ENCODE data around the gene WHAMM.
"Not testable (repeated sequence)": the region's sequence is repeated elsewhere in the genome, so short reads cannot be mapped to it uniquely, and the experiment has no call there.

WHAMM gene

DNA sequence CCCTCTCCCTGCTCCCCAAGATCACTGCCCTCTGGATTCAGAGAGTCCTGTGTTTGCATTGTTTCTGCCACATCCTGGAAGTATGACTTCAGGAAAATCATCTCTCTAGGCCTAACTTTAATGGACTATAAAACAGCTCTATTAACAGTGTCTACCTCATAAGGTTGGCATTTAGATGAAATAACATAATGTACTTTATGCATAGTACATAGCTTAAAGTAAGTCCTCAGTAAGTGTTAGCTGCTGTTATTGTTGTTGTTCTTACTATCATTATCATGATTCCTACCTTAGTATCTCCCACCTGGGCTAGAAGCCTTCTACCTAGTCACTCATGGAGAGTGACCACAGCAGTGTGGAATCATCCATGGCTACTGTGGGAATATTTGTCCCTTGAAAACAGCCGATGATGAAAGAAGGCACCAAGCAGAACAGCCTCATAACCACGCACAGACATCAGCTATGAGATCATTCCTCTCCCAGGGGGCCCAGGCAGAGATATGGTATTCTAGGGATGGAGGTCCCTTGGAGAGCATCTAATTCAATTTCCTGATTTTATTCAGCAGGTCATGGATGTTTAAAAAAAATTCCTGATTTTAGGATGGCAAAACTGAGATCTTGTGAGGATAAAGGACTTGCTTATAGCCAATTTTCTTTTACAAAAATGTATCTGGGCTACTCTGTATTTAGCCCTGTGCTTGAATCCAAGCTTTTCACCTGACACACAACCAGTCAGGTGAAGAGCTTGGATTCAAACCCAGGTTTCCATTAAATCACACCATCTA, 5.4 kb upstream of the WHAMM start:
- DNase-seq = no peak

DNA sequence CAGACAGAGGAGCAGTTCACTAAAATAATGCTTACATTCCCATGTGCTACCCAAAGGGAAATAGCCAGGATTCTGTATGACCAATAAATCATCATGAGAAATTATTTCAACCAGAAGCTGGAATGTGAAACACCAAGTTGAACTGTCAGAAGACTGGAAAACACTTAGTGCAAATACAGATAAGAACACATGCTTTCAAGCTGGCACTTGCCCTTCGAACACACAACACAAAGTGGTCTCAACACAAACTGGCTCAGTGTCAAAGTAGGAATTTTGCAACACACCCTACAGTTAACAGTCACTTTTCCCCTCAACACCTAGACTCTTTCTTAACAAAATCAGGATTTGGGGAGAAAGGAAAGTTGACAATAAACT, 4.9 kb upstream of the WHAMM start:
- no peak for DNase-seq

DNA sequence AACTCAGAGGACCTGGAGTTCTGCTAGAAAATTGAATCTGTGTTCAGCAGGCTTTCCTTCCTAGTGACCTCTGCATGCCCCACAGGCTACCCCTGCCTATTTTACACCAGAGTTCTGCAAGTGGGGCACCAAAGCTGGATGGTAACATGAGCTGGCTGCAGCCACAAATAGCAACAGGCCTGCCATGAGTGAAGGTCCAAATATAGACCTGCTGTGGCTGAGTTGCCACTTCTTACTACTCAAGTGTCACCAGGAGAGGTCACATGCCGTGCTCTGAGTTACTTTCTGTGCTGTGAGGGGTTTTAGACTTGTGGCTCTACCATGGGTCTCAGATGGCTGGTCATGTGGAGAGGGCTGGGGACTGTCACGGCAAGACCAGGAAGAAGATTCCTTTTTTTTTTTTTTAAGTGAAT, 3.4 kb upstream of the WHAMM start, which contains the start of gene FSD2:
Gene FSD2 (minus strand): TSS at position 76 of the 413 bp plus-strand sequence. CDS start 18,679 bp downstream, outside the sequence.
- DNase-seq = no peak

DNA sequence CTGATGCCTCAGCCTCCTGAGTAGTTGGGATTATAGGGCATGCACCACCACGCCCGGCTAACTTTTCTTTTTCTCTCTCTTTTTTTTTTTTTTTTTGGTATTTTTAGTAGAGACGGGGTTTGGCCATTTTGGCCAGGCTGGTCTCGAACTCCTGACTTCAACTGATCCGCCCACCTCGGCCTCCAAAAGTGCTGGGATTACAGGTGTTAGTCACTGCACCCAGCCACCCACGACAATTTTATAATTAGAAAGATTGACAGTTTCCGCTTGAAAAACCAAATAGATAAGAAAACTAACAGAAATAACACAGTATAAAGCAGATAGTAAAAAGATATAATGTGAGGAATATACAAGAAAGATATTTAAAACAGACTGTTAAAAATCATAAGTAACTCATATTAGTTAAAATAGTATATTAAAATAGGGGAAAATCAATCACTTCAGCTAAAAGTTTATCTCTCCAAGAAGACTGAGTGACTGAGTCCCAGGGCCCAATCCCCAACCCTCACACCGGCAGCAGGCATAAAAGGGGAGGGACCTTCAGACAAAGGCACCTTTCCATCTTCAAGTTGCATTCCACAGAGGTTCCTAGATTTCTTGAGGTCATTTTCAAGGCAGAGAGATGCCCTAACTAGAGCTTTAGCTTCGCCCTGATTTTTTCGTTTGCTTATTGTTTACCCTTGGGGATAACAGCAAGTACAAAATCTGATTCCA, 1.4 kb upstream of the WHAMM start:
- DNase-seq = no peak

DNA sequence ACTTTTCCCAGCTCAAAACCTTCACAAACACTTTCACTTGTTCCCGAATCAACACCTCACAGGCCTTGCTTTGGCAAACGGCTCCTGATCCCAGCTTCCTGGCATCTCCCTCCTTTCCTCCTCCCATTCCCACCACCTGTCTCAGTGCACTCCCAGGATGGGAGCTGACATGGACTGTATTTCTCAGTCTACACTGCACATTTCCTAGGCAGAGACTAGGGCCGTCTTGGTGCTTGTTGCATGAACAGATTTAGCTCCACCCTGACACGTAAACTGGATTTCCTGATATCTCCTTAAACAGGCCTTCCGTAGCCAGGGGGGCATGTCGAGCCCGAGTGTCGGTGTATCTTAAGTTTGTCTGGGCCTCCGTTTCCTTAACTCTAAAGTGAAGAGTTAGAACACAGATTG, 790 bp upstream of the WHAMM start:
- DNase-seq = no peak

DNA sequence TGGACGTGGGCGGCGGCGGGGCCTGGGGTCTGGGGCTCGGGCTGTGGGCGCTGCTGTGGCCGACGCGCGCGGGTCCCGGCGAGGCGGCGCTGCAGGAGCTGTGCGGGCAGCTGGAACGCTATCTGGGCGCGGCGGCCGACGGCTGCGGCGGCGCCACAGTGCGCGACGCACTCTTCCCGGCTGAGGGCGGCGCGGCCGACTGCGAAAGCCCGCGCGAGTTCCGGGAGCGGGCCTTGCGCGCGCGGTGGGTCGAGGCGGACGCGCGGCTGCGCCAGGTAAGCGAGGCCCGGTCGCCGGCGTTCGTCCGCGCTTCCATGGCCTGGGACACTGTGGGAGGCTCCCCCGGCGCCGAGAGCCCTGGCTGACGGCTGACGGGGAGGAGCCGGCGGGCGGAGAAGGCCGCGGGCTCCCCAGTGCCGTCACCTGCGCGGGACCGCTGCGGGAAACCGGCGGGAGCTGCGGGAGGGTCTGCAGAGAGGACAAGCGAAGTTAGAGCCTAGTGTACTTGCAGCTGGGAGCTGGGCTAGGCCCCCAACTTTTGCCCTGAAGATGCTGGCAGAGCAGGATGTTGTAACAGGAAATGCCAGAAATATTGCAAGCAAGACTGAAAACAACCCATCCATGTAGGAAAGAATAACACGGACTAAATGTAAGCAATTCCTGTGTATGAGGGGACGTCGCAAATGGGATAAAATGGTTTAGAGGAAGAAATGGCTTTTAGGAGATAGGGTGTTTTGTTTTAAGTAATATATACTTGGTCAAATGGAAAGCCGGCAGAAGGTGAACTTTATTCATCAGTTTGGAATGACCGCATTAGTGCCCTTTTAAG, 847 bp downstream of the WHAMM start:
- DNase-seq = no peak

GRCh38 chr15:82810890-82811426, 1.5 kb downstream of the WHAMM start:
- no peak for DNase-seq

DNA sequence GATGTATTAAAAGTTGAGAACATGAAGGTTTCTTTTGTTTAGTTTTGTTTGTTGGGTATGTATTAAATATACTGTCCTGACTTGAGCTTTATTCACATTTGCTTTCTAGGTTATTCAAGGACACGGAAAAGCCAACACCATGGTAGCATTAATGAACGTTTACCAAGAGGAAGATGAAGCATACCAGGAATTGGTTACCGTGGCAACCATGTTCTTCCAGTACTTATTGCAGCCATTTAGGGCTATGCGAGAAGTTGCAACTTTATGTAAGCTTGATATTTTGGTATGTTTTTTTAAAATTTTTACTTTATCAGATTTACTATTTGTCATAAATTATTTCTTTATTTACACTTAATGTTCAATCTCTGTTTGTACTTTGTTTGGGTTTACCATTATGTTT, 3.6 kb downstream of the WHAMM start:
- DNase-seq = no peak

DNA sequence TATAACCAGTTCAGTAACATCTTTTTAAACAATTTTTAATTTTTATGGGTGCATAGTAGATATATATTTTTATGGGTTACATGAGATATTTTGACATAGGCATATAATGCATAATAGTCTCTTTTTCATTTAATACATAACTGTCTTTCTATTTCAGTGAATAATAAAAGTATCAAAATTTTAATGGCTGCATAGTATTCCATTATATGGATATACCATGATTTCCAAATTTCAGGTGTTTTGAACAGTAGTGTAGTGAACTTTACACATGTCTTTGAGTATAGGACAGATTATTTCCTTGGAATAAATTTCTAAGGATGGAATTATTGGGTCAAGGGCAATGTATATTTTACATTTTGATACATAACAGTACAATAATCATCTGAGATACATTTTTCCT, 10.7 kb downstream of the WHAMM start:
- no peak for DNase-seq

DNA sequence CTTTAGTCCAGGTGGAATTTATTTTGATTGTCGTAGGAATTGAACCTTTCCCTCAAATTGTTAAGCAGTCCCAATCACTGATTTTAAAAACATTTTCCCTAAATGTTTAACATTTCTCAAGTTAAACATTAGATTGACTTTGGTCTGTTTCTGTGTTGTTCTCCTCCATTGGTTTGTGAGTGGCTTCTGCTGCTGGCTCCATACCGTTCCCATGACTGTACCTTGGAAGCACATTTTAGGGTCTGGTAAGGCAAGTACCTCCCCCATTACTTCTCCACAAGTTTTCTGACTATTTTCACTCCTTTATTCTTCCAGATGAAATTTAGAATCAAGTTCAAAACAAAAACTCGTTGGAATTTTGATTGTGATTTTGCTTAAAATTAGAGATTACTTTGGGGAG, 12.0 kb downstream of the WHAMM start:
- not testable (repeated sequence) for DNase-seq

- DNase-seq = not testable (repeated sequence)
Observed at GRCh38 chr15:82821851-82822250, 12.4 kb downstream of the WHAMM start.

DNA sequence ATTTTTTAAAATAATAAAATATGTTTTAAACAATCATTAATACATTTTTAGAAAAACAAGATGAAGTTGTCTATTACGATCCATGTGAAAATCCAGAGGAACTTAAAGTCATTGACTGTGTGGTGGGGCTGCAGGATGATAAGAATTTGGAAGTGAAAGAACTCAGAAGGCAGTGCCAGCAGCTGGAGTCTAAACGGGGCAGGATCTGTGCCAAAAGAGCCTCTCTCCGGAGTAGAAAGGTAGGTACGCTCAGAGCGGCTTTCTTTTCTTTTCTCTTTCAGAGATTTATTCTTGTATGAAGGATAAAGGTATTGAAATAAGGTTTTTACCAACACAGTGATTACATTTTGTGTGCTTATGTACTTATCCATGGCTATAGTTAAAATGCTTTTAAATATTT, 13.6 kb downstream of the WHAMM start:
- no peak for DNase-seq

DNA sequence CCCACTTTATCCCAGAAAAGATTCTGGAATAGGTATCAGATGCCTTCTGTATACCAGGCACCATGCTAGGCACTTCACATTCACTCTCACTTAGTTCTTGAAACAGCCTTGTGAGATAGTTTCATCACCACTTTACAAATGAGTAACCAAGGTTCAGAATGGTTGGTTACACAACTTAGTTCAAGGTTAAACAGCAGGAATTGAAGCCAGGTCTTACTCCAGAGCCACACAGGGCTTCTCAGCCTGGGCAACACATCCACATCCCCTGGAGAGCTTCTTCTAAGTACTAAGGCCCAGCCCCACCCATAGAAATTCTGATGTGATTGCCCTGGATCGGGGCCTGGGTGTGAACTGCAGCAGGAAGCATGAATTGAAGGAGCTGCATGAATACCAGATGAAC, 18.6 kb downstream of the WHAMM start:
- DNase-seq = no peak

GRCh38 chr15:82829234-82829633, 19.8 kb downstream of the WHAMM start:
- DNase-seq = no peak

DNA sequence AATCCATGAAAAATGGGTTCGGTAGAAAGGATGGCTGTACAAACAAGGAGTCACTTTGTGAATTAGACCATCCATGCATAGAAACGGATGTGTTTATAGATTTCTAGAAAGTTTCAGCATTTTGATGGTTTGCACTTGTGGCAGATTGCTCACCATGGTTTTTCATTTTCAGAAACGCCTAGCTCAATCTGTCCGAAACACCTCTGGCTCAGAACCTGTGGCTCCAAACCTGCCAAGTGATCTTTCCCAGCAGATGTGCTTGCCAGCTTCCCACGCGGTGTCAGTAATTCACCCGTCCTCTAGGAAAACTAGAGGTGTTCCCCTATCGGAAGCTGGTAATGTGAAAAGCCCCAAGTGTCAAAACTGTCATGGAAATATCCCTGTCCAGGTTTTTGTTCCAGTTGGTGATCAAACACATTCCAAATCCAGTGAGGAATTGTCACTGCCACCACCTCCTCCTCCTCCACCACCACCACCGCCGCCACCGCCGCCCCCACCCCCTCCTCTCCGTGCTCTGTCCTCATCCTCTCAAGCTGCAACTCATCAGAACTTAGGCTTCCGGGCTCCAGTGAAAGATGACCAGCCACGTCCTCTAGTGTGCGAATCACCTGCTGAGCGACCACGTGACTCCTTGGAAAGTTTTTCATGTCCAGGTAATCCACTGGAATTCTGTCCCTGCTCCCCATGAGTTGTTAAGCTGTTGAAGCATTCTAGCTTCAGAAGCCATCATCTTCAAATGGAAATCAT, 21.2 kb downstream of the WHAMM start:
- DNase-seq = no peak

DNA sequence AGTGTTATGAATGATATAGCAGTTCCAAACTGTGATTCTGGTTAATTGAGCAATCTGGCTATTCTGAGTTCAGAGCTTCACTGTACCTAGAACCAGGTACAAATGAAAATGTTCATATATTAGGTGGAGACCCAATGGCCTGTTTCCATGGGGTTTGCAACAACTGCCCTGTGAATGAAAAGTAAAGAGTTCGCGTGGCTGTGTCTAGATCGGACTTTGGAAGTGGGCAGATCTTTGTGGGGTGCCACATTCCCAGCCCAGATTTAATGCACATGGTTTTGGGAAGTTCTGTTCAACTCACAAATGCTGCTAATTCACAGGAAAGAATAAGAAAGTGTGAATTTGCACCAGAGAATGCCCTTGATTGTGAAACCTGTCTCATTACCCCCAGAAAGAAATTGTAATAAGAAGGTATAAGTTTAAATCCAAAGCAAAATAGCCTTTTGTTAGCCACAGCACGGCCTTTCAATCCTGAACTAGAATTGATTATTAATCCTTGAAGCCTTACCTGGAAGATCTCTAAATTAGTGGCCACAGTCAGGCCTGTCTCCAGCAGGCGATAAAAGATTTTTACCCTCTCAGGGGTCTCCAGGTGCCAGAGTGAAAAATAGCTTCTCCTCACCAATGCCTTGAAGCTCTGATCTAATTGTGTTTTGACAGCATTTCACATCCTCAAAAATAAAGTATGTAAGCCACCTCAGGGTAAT, 22.6 kb downstream of the WHAMM start:
- no peak for DNase-seq

DNA sequence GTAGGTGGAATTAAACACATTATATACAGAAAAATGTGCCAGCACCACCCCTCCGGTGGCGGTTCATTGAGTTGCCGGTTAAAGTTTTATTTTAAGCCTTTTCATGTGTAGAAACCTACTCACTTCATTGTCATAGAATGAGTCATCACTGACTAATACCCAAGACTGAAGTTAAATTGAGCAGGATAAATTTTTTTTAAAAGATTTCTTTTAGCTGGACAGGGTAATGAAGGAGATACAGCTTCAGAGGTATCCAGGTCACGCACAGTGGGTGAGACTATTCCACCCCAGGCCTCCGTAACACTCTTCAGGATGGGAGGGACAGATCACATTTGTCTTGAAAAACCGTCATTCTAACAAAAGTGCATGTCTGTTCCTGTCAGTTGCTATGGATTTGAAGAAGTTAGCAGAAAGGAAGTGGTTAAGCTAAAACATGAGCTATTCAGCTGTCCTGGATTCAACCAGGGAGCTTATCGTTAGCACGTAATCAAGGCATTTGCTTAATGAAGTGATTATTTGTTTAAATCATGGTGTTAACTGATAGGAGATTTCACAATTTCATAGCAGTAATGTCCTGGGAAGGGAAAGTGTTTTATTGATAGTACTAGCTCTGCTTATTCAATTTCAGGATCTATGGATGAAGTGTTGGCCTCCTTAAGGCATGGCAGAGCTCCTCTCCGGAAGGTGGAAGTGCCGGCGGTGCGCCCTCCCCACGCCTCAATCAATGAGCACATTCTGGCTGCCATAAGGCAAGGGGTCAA, 23.4 kb downstream of the WHAMM start:
- no peak for DNase-seq

DNA sequence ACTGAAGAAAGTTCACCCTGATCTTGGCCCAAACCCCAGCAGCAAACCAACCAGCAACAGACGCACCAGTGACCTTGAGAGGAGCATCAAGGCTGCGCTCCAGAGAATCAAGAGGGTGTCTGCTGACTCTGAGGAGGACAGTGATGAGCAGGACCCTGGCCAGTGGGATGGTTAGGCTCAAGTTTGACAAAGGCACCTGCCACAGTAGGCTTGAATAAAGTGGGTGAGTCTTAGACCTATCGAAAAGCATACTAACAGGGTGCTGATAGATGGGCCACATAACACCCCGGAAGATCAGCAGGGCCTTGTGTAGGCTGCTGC, 23.9 kb downstream of the WHAMM start:
- no peak for DNase-seq

DNA sequence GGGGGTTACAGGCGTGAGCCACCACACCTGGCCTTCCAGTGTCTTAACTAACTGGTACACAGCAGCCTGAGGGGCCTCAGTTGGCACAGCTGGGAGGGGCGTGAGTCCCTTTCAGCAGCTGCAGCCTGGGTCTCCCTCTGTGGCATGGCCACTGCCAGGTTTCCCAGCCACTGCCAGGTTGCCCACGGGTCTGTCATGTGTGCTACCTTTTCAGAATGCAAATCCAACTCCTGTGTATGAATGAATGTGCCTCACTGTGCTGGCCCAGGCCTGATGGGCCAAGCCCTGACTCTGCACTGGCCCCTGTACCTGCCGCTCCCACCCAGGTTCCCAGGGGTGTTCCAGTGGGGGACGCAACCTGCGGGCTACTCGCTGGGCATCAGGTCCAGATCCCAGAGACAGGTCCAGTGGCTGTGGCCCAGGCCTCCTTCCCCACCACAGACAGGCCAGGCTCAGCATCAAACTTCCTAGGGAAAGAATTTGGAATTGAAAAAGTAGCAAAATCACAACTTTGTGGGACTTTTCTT, 26.0 kb downstream of the WHAMM start:
- no peak for DNase-seq

DNA sequence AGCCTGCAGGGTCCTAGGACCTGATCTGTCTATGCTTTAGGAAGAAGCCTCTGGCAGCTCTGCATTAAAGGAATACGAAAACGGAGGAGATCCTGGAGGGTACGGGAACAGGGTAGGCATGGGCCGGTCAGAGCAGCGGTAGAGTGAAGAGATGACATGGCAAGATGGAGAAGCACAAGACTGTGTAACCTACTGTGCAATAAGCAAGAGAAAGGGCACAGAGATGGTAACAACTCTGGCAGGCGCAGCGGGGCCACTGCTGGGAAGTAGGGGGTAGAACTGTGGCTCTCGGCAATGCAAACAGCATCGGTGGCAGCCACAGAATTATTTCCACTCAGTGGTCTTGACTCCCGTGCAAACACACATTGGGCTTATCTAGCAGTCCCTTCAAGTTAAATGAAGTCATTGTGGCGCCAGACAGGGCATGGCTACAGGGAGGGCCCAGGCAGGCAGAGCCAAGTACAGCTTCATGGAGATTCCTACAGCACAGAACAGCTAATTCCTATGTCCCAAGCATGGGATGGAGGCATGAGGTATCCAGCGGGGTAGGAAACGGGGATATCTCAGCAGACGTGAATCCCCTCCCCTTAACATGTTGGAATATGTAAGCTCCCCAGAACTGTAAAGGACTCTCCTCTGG, 28.8 kb downstream of the WHAMM start:
- no peak for DNase-seq

GRCh38 chr15:82839136-82839535, 29.7 kb downstream of the WHAMM start:
- no peak for DNase-seq
